Measurements from ENCODE around the gene ALPK1. TPM values are rescaled to one million over a fixed set of nuclear protein-coding genes. Genes with fewer than 3 reads are reported as not detected.

Gene ALPK1
- total RNA-seq, 1 experiment from 2014 or later, result 21.3 TPM

- TF ChIP-seq SIN3A (IDR thresholded peaks at IDR 0.05; ENCODE audit: low read depth) (no peak), EZH2phosphoT487 (IDR thresholded peaks at IDR 0.05; ENCODE audit: borderline replicate concordance) (no peak), ELF1 (IDR thresholded peaks at IDR 0.05; ENCODE audit: borderline replicate concordance, low read depth) (no peak), CBX3 (IDR thresholded peaks at IDR 0.05; ENCODE audit: low read depth) (no peak), SRF (IDR thresholded peaks at IDR 0.05; ENCODE audit: low read depth) (no peak), ZFX (IDR thresholded peaks at IDR 0.05) (no peak), SP1 (IDR thresholded peaks at IDR 0.05; ENCODE audit: low read depth) (no peak)
These were observed 35.2 kb downstream of the ALPK1 start (continued) for GRCh38 chr4:112332398-112332797.

GRCh38 chr4:112340023-112340422 lies 42.9 kb downstream of the ALPK1 start:
- TF ChIP-seq YY1 (IDR thresholded peaks at IDR 0.05; ENCODE audit: extremely low read depth, insufficient replicate concordance, low read depth, low read length) (no peak), SRF (IDR thresholded peaks at IDR 0.05; ENCODE audit: low read depth) (no peak), ZNF274 (IDR thresholded peaks at IDR 0.05; ENCODE audit: low read depth, low read length) (no peak), CBX3 (IDR thresholded peaks at IDR 0.05; ENCODE audit: low read depth) (no peak), EZH2 (IDR thresholded peaks at IDR 0.05) (no peak), ZBTB33 (IDR thresholded peaks at IDR 0.05; ENCODE audit: extremely low read depth, insufficient replicate concordance, low read length) (no peak), EGR1 (IDR thresholded peaks at IDR 0.05; ENCODE audit: low read depth) (no peak), TCF7L2 (IDR thresholded peaks at IDR 0.05; ENCODE audit: borderline replicate concordance, extremely low read depth, insufficient read depth, insufficient read length) (no peak), ATF3 (IDR thresholded peaks at IDR 0.05) (no peak), ELF1 (IDR thresholded peaks at IDR 0.05; ENCODE audit: borderline replicate concordance, low read depth) (no peak), MAX (IDR thresholded peaks at IDR 0.05) (no peak), CEBPB (IDR thresholded peaks at IDR 0.05; ENCODE audit: low read depth) (no peak), REST (IDR thresholded peaks at IDR 0.05; ENCODE audit: low read depth) (no peak), JUND (IDR thresholded peaks at IDR 0.05) (no peak)
- RAD21 ChIA-PET (ENCODE audit: low non-redundant PET in 1 of 2, low total read pairs in 2 of 2, uncharacterized antibody in 2 of 2, unreplicated experiment in 2 of 2), result no interaction called here
- no peak for ATAC-seq
- H3K9me3 ChIP-seq (ENCODE audit: control insufficient read depth in 1 of 2, insufficient read depth in 1 of 2, low read depth in 1 of 2, low read length in 2 of 2), result no peaks in the 10 kb centered on the region
- no peak for DNase-seq (ENCODE audit: low read depth, low spot score)
- no peak overlapping the region for H3K9ac ChIP-seq (ENCODE audit: low read length)
- H3K27ac ChIP-seq (ENCODE audit: low read depth, low read length), result no peak overlapping the region
- no peaks in the 10 kb centered on the region for H3K27me3 ChIP-seq (ENCODE audit: insufficient read depth, low read length)
- no peaks in the 10 kb centered on the region for H3K4me1 ChIP-seq (ENCODE audit: control insufficient read depth in 1 of 2, insufficient read depth in 2 of 2, low read length in 2 of 2)
- no peak overlapping the region for H3K4me2 ChIP-seq (ENCODE audit: low read length)
- POLR2A ChIA-PET, result no interaction called here
- no peaks in the 10 kb centered on the region for H3K36me3 ChIP-seq (ENCODE audit: control insufficient read depth in 1 of 2, insufficient read depth in 2 of 2, low read length in 2 of 2)
- peaks cover 2% of the 10 kb centered on the region; the same call in 1 of the 2 replicates for H3K9me2 ChIP-seq (ENCODE audit: insufficient read depth)
- H3K79me2 ChIP-seq (ENCODE audit: insufficient read depth, low read length), result no peaks in the 10 kb centered on the region
- no peak overlapping the region for H3K4me3 ChIP-seq (replicated peaks in 1 of 2; ENCODE audit: low read depth in 1 of 2, low read length in 2 of 2)
- BruUV-seq (replicated peaks), result no TSS peak
- H2AFZ ChIP-seq (ENCODE audit: low read depth, low read length, poor library complexity, severe bottlenecking), result no peak overlapping the region
- CTCF ChIA-PET, result no interaction called here
- H4K20me1 ChIP-seq (ENCODE audit: insufficient read depth), result no peaks in the 10 kb centered on the region
- intact Hi-C loops (cut with micrococcal nuclease), result no loop called here
